OCI-LY7 (cell line): ENCODE results near the gene GLB1L2. TPM values are rescaled to one million over a fixed set of nuclear protein-coding genes. Genes with fewer than 3 reads are reported as not detected.

Experiments
- BruUV-seq: library from RNA; stranded (reverse); fragments of 400-500 nt; replicated peaks from 2 replicates; lab custom pipeline; 2021; lab: Mats Ljungman, UMichigan
- CTCF ChIA-PET: fragments of 300-600 bp; sonication (Branson Sonifier 250); formaldehyde crosslinking; loops from one replicate; lab custom pipeline; 2022; ENCODE audit warnings: antibody characterized with exemption; ENCODE audit not compliant: unreplicated experiment; lab: Charles Lee
- POLR2A ChIA-PET: fragments of 300-600 bp; sonication (Branson Sonifier 250); formaldehyde crosslinking; loops from one replicate; lab custom pipeline; 2022; ENCODE audit warnings: antibody characterized with exemption; lab: Charles Lee
- DNase-seq: peaks from one replicate; pipeline ENCODE4 v3.0.0-alpha.2; 2015; ENCODE audit warnings: low spot score
- H2AFZ ChIP-seq: fragments of 200-600 bp; sonication (generic), shearing (Covaris generic); 2 replicates; pipeline ENCODE4 v1.6.1; 2014; ENCODE audit warnings: mild to moderate bottlenecking, antibody characterized with exemption, low read length, moderate library complexity
- H3K27ac ChIP-seq: fragments of 200-600 bp; sonication (generic); 2 replicates; pipeline ENCODE4 v1.5.1; 2014; ENCODE audit warnings: mixed run types, low read depth, mild to moderate bottlenecking, moderate library complexity, low read length, inconsistent platforms; ENCODE audit not compliant: poor library complexity, severe bottlenecking
- H3K36me3 ChIP-seq: fragments of 200-600 bp; sonication (generic); 2 replicates; pipeline ENCODE4 v1.6.1; 2014; ENCODE audit warnings: mild to moderate bottlenecking, antibody characterized with exemption, low read length, moderate library complexity, mixed read lengths; ENCODE audit not compliant: insufficient read depth
- H3K4me1 ChIP-seq: fragments of 200-600 bp; sonication (generic); 2 replicates; pipeline ENCODE4 v1.5.1; 2014; ENCODE audit warnings: mild to moderate bottlenecking, low read length; ENCODE audit not compliant: insufficient read depth, poor library complexity, severe bottlenecking
- H3K4me2 ChIP-seq: fragments of 200-600 bp; sonication (generic); 2 replicates; pipeline ENCODE4 v1.6.1; 2014; ENCODE audit warnings: mild to moderate bottlenecking, low read length
- H3K4me3 ChIP-seq: fragments of 200-600 bp; sonication (generic); 2 replicates; pipeline ENCODE4 v1.5.1; 2014; ENCODE audit warnings: mild to moderate bottlenecking, low read depth, low read length; ENCODE audit not compliant: poor library complexity, severe bottlenecking
- H3K79me2 ChIP-seq: fragments of 200-600 bp; sonication (generic); 2 replicates; pipeline ENCODE4 v1.6.1; 2016; ENCODE audit warnings: low read depth, mild to moderate bottlenecking, low read length, moderate library complexity, mixed read lengths; ENCODE audit not compliant: insufficient read depth
- H3K9me2 ChIP-seq: fragments of 200-600 bp; sonication (generic); 2 replicates; pipeline ENCODE4 v1.6.1; 2016; ENCODE audit warnings: mild to moderate bottlenecking, low read length, mixed read lengths; ENCODE audit not compliant: insufficient read depth
- H3K9me3 ChIP-seq: fragments of 200-600 bp; sonication (generic); 2 replicates; pipeline ENCODE4 v1.6.1; 2014; ENCODE audit warnings: mild to moderate bottlenecking, mixed run types, low read length, mixed read lengths
- H4K20me1 ChIP-seq: fragments of 200-600 bp; sonication (generic); 2 replicates; pipeline ENCODE4 v1.6.1; 2014; ENCODE audit warnings: mild to moderate bottlenecking, antibody characterized with exemption, low read length, moderate library complexity, mixed read lengths; ENCODE audit not compliant: insufficient read depth
- EZH2phosphoT487 ChIP-seq: fragments of 200-600 bp; sonication (generic); IDR thresholded peaks from 2 replicates; pipeline ENCODE4 v1.6.1; 2018; ENCODE audit warnings: low read depth, borderline replicate concordance, mild to moderate bottlenecking, mixed run types, antibody characterized with exemption, low read length, moderate library complexity, mixed read lengths
- intact Hi-C: fragments of 100-400 bp; cut with micrococcal nuclease; formaldehyde crosslinking; loops from one replicate; pipeline ENCODE4 v1.10.0; 2022; ENCODE audit not compliant: unreplicated experiment
- total RNA-seq, 2 experiments: library from RNA; depleted of rRNA in 1 of 2; stranded (reverse); fragments of >200 nt in 1 of 2; shearing (Covaris generic) in 1 of 2; gene quantifications; 2 replicates each; pipeline ENCODE4 v1.2.3, GENCODE V29; 2014 to 2022
- TF ChIP-seq, protein P1 (sequence below): fragments of 200-600 bp; sonication (generic); conservative IDR thresholded peaks from 2 replicates; pipeline ENCODE4 v1.5.1; 2014; ENCODE audit warnings: mild to moderate bottlenecking, antibody characterized with exemption, low read length, moderate library complexity, mixed read lengths

The GLB1L2 gene
- total RNA-seq, 2 experiments from 2014 or later = not detected

DNA sequence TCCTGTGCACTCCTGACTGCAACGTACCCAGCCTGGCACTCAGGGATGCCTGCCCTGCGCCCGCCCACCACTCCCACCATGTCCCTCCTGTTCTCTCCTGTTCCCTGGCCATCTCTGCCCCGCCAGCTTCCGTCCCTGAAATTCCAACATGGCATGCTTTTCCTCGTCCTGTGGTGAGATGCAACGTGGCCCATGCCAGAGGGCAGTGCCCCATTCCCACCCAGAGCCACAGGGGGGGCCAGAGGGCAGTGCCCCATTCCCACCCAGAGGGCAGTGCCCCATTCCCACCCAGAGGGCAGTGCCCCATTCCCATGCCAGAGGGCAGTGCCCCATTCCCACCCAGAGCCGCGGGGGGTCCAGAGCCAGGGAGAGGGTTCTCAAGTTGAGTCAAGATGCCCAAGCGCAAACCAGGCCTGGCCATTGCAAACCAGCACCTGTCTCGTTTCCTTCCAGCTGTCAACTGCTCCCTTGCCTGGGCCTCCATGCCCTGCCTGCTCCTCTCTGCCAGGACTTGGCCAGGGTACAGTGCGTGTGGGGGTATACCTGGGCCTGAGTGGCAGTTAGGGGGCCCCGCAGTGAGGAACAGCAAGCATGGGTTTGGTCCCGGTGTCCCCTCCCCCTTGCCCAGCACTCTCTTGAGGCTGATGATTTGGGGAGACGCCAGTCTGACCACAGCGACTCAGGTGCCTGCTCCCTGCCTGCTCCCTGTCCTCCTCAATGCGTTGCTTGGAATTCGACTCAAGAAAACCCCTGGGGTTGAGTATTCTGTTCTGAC, 65.7 kb downstream of the GLB1L2 start:
- Histone ChIP-seq H3K9me2 (no peaks in the 10 kb centered on the region), H3K36me3 (no peaks in the 10 kb centered on the region), H3K4me2 (no peak overlapping the region), H3K27ac (no peak overlapping the region), H4K20me1 (no peaks in the 10 kb centered on the region), H3K79me2 (no peaks in the 10 kb centered on the region), H2AFZ (no peak overlapping the region), H3K9me3 (no peaks in the 10 kb centered on the region), H3K4me3 (no peak overlapping the region), H3K4me1 (no peaks in the 10 kb centered on the region)
- ChIA-PET CTCF (no interaction called here), POLR2A (no interaction called here)
- no peak for TF ChIP-seq EZH2phosphoT487
- TF ChIP-seq, protein P1, sequence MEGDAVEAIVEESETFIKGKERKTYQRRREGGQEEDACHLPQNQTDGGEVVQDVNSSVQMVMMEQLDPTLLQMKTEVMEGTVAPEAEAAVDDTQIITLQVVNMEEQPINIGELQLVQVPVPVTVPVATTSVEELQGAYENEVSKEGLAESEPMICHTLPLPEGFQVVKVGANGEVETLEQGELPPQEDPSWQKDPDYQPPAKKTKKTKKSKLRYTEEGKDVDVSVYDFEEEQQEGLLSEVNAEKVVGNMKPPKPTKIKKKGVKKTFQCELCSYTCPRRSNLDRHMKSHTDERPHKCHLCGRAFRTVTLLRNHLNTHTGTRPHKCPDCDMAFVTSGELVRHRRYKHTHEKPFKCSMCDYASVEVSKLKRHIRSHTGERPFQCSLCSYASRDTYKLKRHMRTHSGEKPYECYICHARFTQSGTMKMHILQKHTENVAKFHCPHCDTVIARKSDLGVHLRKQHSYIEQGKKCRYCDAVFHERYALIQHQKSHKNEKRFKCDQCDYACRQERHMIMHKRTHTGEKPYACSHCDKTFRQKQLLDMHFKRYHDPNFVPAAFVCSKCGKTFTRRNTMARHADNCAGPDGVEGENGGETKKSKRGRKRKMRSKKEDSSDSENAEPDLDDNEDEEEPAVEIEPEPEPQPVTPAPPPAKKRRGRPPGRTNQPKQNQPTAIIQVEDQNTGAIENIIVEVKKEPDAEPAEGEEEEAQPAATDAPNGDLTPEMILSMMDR = no peak
- BruUV-seq = no TSS peak
- intact Hi-C loops = no loop called here
- DNase-seq = no peak

- Histone ChIP-seq H3K79me2 (no peaks in the 10 kb centered on the region), H3K4me2 (no peak overlapping the region), H3K9me2 (no peaks in the 10 kb centered on the region), H4K20me1 (no peaks in the 10 kb centered on the region), H3K27ac (no peak overlapping the region), H3K9me3 (no peaks in the 10 kb centered on the region), H2AFZ (no peak overlapping the region), H3K4me1 (no peaks in the 10 kb centered on the region), H3K36me3 (no peaks in the 10 kb centered on the region), H3K4me3 (no peak overlapping the region)
- CTCF ChIA-PET = no interaction called here
- no TSS peak for BruUV-seq
- no peak for DNase-seq
- POLR2A ChIA-PET = no interaction called here
- intact Hi-C loops = no loop called here
- TF ChIP-seq, protein P1 = no peak
- no peak for TF ChIP-seq EZH2phosphoT487
Observed at GRCh38 chr11:134398079-134398444, 66.3 kb downstream of the GLB1L2 start.

GRCh38 chr11:134398644-134399292, 67.0 kb downstream of the GLB1L2 start:
- CTCF ChIA-PET = no interaction called here
- Histone ChIP-seq H3K36me3 (no peaks in the 10 kb centered on the region), H3K4me1 (no peaks in the 10 kb centered on the region), H4K20me1 (no peaks in the 10 kb centered on the region), H3K4me3 (no peak overlapping the region), H3K27ac (no peak overlapping the region), H2AFZ (no peak overlapping the region), H3K9me2 (no peaks in the 10 kb centered on the region), H3K79me2 (no peaks in the 10 kb centered on the region), H3K9me3 (no peaks in the 10 kb centered on the region), H3K4me2 (no peak overlapping the region)
- POLR2A ChIA-PET = no interaction called here
- BruUV-seq = no TSS peak
- DNase-seq = no peak
- intact Hi-C loops = no loop called here
- TF ChIP-seq EZH2phosphoT487 = no peak
- TF ChIP-seq, protein P1 = no peak
